ENCODE data around the gene ITGB1BP2. TPM values are rescaled to one million over a fixed set of nuclear protein-coding genes. Genes with fewer than 3 reads are reported as not detected.
A peak's percentile ranks its signal among the peaks of the same experiment; 100 is the strongest.
"Not testable (repeated sequence)": the region's sequence is repeated elsewhere in the genome, so short reads cannot be mapped to it uniquely, and the experiment has no call there.

Gene ITGB1BP2
- not detected for polyA plus RNA-seq

- Mint-ChIP-seq H3K4me3 (no peak within 1 kb of the TSS), H3K27me3 (no peaks in the 10 kb centered on the region), H3K4me1 (peaks cover 0 to 2% (median 0%) of the 10 kb centered on the region in 3 donors), H3K9me3 (no peaks in the 10 kb centered on the region), H3K27ac (peak within 1 kb of the TSS in 1 of 3 donors; percentile 59), H3K36me3 (no peaks in the 10 kb centered on the region)
Measured at GRCh38 chrX:71301195-71301924, at the start of gene ITGB1BP2. Gene ITGB1BP2 (plus strand): TSS chrX:71301750. CDS start chrX:71301807, 57 bp downstream.

- Mint-ChIP-seq H3K36me3 (peaks cover 1% of the 10 kb centered on the region), H3K9me3 (no peaks in the 10 kb centered on the region), H3K27ac (no peak overlapping the region), H3K4me3 (peak overlapping the region in 2 of 4 donors; percentile 50 to 80), H3K4me1 (peaks cover 1 to 16% (median 4%) of the 10 kb centered on the region in 3 donors), H3K27me3 (no peaks in the 10 kb centered on the region)
Measured at GRCh38 chrX:71252221-71252620, 49.3 kb upstream of the ITGB1BP2 start.

DNA sequence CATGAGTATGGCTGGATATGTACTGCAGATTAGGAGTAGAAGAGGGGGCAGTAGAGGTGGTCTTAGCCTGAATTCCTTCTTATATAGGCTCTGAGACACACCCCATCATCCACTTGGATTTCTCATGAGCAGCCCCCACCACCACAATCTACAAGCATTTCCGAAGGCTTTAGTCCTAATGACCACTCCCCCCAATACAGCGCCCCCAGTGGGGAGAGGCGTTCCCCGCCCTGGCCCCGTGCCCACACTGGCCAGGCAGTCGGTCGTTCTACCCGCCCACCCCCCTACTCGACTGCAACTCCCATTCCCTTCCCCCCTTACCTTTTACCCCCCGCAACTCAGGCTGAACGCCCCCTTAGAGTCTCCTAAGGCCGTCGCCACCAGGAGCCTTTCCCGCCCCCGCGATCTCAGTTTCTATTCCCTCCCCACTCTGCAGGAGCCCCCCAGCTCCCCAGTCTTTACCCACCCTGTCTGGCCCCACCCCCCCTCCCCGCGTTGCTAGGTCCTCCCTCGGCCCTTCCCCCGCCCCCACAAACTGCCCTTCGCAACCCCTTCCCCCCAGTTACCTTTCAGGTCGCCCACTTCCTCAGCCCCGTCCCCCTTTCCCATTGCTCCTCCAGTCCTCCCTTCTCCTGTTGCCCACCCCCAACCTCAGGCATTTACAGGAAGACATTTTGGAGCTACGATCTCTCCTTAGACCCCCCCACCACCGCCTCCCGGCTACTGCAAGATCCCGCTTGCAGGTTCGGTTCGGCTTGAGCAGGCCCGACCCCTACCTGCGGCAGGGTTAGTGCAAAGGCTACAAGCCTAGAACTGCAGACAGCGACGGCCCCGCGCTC lies 48.1 kb upstream of the ITGB1BP2 start:
- Mint-ChIP-seq H3K9me3 (no peaks in the 10 kb centered on the region), H3K27me3 (no peaks in the 10 kb centered on the region), H3K36me3 (peaks cover 1% of the 10 kb centered on the region), H3K4me1 (peaks cover 1 to 16% (median 4%) of the 10 kb centered on the region in 3 donors), H3K27ac (peak overlapping the region; percentile 73 to 88 (median 78)), H3K4me3 (peak overlapping the region; percentile 91 to 98 (median 98))

DNA sequence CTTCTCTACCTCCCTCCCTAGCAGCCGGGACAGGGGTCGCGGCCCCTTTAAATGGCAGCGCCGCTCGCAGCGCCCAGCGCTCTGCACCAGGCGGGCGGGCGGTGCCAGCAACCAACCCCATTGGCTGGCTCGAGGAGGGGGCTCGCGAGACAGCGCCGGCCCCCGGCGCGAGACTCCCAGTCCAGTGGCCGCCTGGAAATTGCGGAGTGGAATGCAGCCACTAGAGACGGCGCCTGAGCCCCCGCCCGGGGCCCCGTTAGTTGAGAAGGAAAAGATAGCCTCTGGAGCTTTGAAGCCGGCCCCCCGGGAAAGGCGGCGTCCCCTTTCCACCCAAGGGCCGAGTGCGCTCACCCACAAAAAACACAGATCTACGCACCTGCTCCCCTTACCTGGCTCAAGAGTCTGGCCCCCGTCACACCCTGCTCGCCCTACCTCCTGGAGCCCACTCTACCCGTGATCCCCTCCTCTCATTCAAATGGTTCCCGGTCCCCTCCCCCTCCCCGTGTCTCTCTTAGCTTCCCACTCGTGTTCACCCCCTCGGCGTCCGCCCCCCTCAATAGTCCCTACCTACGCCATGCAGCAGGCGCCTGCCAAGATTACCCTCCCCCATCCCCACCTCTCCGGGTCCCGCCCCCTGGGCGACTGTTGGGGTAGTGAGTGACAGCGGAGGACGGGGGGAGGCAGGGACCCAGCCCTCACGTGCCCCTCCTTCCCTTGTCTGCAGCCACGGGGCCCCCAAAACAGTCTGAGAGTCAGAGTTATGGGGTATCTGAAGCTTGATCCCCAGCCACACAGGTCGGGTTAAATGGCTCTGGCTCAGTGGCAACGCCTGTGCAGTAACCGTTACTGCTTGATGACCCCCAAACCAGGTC lies 47.2 kb upstream of the ITGB1BP2 start, which contains the start of gene ZMYM3:
Gene ZMYM3 (minus strand): TSS at position 49 of the 872 bp plus-strand sequence. CDS start 885 bp downstream, outside the sequence.
- H3K9me3 Mint-ChIP-seq: no peaks in the 10 kb centered on the region
- peak within 1 kb of the TSS; percentile 73 to 93 (median 88) for H3K27ac Mint-ChIP-seq
- no peaks in the 10 kb centered on the region for H3K27me3 Mint-ChIP-seq
- no peaks in the 10 kb centered on the region for H3K36me3 Mint-ChIP-seq
- H3K4me1 Mint-ChIP-seq: peaks cover 1 to 16% (median 4%) of the 10 kb centered on the region in 3 donors
- H3K4me3 Mint-ChIP-seq: peak within 1 kb of the TSS; percentile 91 to 98 (median 98)

DNA sequence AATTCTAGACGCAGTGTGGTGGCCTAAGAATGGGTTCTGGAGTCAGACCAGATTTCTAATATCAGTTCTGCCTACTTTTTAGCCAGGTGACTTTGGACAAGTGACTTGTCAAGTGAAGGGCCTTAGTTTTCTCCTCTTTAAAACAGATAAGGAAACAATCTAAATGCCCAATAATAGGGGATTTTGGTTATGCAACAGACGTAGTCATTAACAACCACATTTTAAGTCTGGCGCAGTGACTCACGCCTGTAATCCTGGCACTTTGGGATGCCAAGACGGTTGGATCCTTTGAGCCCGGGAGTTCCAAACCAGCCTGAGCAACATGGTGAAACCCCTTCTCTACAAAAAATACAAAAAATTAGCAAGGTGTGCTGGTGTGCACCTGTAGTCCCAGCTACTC lies 45.5 kb upstream of the ITGB1BP2 start:
- peaks cover 1 to 16% (median 4%) of the 10 kb centered on the region in 3 donors for H3K4me1 Mint-ChIP-seq
- H3K27me3 Mint-ChIP-seq: no peaks in the 10 kb centered on the region
- H3K27ac Mint-ChIP-seq: peak overlapping the region in 2 of 3 donors; percentile 73 to 88
- H3K4me3 Mint-ChIP-seq: peak overlapping the region in 1 of 4 donors; percentile 98
- no peaks in the 10 kb centered on the region for H3K36me3 Mint-ChIP-seq
- H3K9me3 Mint-ChIP-seq: no peaks in the 10 kb centered on the region

DNA sequence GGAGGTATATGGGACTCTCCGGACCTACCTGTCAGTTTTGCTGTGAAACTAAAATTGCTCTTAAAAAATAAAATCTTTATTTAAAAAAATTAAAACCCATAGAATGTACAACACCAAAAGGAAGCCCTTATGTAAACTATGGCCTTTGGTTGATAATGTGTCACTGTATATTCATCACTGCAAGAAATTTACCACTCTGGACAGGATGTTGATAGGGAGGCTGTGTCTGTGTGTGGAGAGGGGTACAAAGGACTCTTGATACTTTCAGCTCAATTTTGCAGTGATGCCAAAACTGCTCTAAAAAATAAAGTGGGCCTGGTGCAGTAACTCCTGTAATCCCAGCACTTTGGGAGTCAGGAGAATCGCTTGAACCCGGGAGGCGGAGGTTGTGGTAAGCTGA lies 44.7 kb upstream of the ITGB1BP2 start:
- Mint-ChIP-seq H3K9me3 (no peaks in the 10 kb centered on the region), H3K4me3 (peak overlapping the region in 1 of 4 donors; percentile 35), H3K4me1 (peaks cover 1 to 16% (median 4%) of the 10 kb centered on the region in 3 donors), H3K27me3 (no peaks in the 10 kb centered on the region), H3K36me3 (no peaks in the 10 kb centered on the region), H3K27ac (peak overlapping the region in 2 of 3 donors; percentile 16 to 88)

GRCh38 chrX:71268624-71269023 lies 32.9 kb upstream of the ITGB1BP2 start:
- H3K9me3 Mint-ChIP-seq, H3K36me3 Mint-ChIP-seq, H3K4me3 Mint-ChIP-seq, H3K4me1 Mint-ChIP-seq, H3K27me3 Mint-ChIP-seq, H3K27ac Mint-ChIP-seq: not testable (repeated sequence)

DNA sequence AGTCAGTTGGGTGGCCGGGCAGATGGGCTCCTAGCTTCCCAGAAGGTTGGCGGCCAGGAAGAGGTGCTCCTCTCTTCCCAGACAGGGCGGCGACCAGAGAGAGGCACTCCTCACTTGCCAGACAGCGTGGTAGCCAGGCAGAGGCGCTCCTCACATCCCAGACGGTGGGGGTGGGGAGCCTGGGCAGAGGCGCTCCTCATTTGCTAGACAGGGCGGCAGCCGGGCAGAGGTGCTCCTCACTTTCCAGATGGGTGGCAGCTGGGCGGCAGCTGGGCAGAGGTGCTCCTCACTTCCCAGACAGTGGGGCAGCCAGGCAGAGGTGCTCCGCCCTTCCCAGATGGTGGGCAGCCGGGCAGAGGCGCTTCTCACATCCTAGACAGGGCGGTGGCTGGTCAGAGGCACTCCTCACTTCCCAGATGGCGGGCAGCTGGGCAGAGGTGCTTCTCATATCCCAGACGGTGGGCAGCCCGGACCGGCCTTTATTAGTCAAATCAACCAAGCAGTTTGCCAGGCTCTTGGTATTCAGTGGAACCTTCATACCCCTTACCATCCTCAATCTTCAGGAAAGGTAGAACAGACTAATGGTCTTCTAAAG lies 31.7 kb upstream of the ITGB1BP2 start:
- no peaks in the 10 kb centered on the region for H3K4me1 Mint-ChIP-seq

GRCh38 chrX:71272313-71272712 lies 29.2 kb upstream of the ITGB1BP2 start:
- H3K4me1 Mint-ChIP-seq, H3K4me3 Mint-ChIP-seq, H3K27me3 Mint-ChIP-seq, H3K9me3 Mint-ChIP-seq, H3K36me3 Mint-ChIP-seq: not testable (repeated sequence)
- peak overlapping the region in 1 of 3 donors; percentile 76 for H3K27ac Mint-ChIP-seq

More for the DNA sequence above, 31.7 kb upstream of the ITGB1BP2 start:
- H3K4me3 Mint-ChIP-seq: no peak overlapping the region
- no peaks in the 10 kb centered on the region for H3K9me3 Mint-ChIP-seq
- no peaks in the 10 kb centered on the region for H3K27me3 Mint-ChIP-seq
- no peak overlapping the region for H3K27ac Mint-ChIP-seq
- H3K36me3 Mint-ChIP-seq: peaks cover 6% of the 10 kb centered on the region

GRCh38 chrX:71281300-71281699 lies 20.2 kb upstream of the ITGB1BP2 start:
- not testable (repeated sequence) for H3K27me3 Mint-ChIP-seq, H3K9me3 Mint-ChIP-seq, H3K4me3 Mint-ChIP-seq, H3K36me3 Mint-ChIP-seq, H3K27ac Mint-ChIP-seq
- H3K4me1 Mint-ChIP-seq: peaks cover 2 to 13% (median 9%) of the 10 kb centered on the region in 3 donors

- Mint-ChIP-seq H3K4me3 (peak overlapping the region; percentile 97 to 100 (median 98)), H3K9me3 (peaks cover 0 to 8% (median 0%) of the 10 kb centered on the region in 3 donors), H3K4me1 (peaks cover 2 to 14% (median 9%) of the 10 kb centered on the region in 3 donors), H3K27me3 (no peaks in the 10 kb centered on the region), H3K27ac (peak overlapping the region; percentile 99 to 100 (median 100)), H3K36me3 (no peaks in the 10 kb centered on the region)
Measured at GRCh38 chrX:71282514-71283402, 18.8 kb upstream of the ITGB1BP2 start.

DNA sequence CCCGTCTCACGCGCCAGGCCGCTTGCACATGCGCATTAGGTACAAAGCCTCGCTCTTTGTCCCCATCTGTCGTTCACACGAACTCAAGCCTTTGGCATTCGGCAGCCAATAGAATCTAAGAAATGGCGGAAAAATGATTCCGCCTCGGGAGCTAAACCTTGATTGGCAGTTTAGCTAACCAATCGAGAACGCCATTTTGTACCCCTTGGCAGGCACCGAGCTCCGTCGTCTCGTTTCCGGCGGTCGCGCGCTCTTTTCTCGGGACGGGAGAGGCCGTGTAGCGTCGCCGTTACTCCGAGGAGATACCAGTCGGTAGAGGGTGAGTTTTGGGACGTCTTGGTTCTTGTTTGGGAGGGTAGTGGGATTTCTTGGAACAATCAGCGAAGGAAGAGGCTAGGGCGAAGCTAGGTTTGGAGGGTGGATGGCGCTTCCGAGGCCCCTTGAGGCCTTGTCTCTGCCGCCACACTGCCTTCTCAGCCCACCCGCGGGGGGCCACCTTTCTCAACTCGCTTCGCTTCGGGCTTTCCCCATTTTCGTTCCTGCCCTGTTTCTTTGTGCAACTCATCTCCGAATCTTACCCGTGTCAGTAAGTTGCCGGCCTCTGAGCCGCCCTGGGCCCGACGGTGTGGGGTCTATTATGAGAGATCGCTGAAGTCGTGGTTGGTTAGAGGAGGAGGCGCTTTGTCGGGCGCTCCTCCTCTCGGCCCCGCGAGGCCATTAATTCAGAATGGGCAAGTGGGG lies 18.0 kb upstream of the ITGB1BP2 start, which contains the start of gene NONO:
Gene NONO (plus strand): TSS at position 233 of the 741 bp plus-strand sequence. CDS start 7,003 bp downstream, outside the sequence.
- Mint-ChIP-seq H3K4me1 (peaks cover 3 to 15% (median 11%) of the 10 kb centered on the region in 3 donors), H3K4me3 (peak within 1 kb of the TSS; percentile 97 to 100 (median 98)), H3K36me3 (no peaks in the 10 kb centered on the region), H3K27me3 (no peaks in the 10 kb centered on the region), H3K27ac (peak within 1 kb of the TSS; percentile 99 to 100 (median 100)), H3K9me3 (peaks cover 0 to 8% (median 0%) of the 10 kb centered on the region in 3 donors)

- no peaks in the 10 kb centered on the region for H3K27me3 Mint-ChIP-seq
- peak overlapping the region in 2 of 4 donors; percentile 12 to 59 for H3K4me3 Mint-ChIP-seq
- no peaks in the 10 kb centered on the region for H3K9me3 Mint-ChIP-seq
- H3K27ac Mint-ChIP-seq: no peak overlapping the region
- no peaks in the 10 kb centered on the region for H3K36me3 Mint-ChIP-seq
- peaks cover 7 to 19% (median 17%) of the 10 kb centered on the region in 3 donors for H3K4me1 Mint-ChIP-seq
Measured at GRCh38 chrX:71285929-71286328, 15.6 kb upstream of the ITGB1BP2 start.
